HL-60 (cell line): Measurements from ENCODE around the gene KRTAP21-3.

ENCODE experiments used
- GABPA ChIP-seq: IDR thresholded peaks from 2 replicates; pipeline ENCODE4 v1.6.1; 2012; ENCODE audit warnings: low read depth
- POLR2AphosphoS5 ChIP-seq: IDR thresholded peaks from 2 replicates; pipeline ENCODE4 v1.6.1; 2012; ENCODE audit warnings: low read depth
- SPI1 ChIP-seq: IDR thresholded peaks from 2 replicates; pipeline ENCODE4 v1.6.1; 2012; ENCODE audit warnings: low read depth, mild to moderate bottlenecking, borderline replicate concordance
- TF ChIP-seq, protein P1 (sequence below): IDR thresholded peaks from one replicate; pipeline ENCODE4 v1.5.1; 2011; ENCODE audit warnings: low read length, control low read depth, inconsistent platforms; ENCODE audit not compliant: insufficient read depth

- TF ChIP-seq, protein P1, sequence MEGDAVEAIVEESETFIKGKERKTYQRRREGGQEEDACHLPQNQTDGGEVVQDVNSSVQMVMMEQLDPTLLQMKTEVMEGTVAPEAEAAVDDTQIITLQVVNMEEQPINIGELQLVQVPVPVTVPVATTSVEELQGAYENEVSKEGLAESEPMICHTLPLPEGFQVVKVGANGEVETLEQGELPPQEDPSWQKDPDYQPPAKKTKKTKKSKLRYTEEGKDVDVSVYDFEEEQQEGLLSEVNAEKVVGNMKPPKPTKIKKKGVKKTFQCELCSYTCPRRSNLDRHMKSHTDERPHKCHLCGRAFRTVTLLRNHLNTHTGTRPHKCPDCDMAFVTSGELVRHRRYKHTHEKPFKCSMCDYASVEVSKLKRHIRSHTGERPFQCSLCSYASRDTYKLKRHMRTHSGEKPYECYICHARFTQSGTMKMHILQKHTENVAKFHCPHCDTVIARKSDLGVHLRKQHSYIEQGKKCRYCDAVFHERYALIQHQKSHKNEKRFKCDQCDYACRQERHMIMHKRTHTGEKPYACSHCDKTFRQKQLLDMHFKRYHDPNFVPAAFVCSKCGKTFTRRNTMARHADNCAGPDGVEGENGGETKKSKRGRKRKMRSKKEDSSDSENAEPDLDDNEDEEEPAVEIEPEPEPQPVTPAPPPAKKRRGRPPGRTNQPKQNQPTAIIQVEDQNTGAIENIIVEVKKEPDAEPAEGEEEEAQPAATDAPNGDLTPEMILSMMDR = no peak
- TF ChIP-seq GABPA (no peak), POLR2AphosphoS5 (no peak), SPI1 (no peak)
These were observed 38.0 kb downstream of the KRTAP21-3 start for GRCh38 chr21:30680586-30680985.
